Activated CD4-positive, alpha-beta T cell treated with anti-CD3 and anti-CD28 coated beads for 36 hours (primary cell): ENCODE results near the gene CD86. TPM values are rescaled to one million over a fixed set of nuclear protein-coding genes. Genes with fewer than 3 reads are reported as not detected.

ENCODE experiments used
- ATAC-seq: fragments of 200-7000 bp; cut with Tn5 transposase; one replicate; pipeline ENCODE4 v1.10.0; 2021; ENCODE audit warnings: mild to moderate bottlenecking, moderate library complexity
- CTCF ChIA-PET: fragments of 350-600 bp; sonication (Branson Sonifier 250); formaldehyde crosslinking; loops from one replicate; lab custom pipeline; 2021; ENCODE audit warnings: antibody characterized with exemption; lab: Charles Lee
- POLR2A ChIA-PET: fragments of 350-600 bp; sonication (Branson Sonifier 250); formaldehyde crosslinking; loops from one replicate; lab custom pipeline; 2021; ENCODE audit warnings: antibody characterized with exemption, inconsistent platforms; lab: Charles Lee
- DNase-seq: peaks from one replicate; pipeline ENCODE4 v3.0.0-alpha.2; 2020
- H3K27ac Mint-ChIP-seq: one replicate; pipeline ENCODE4 v1.8.0; 2021; ENCODE audit warnings: mixed read lengths
- H3K27me3 Mint-ChIP-seq: one replicate; pipeline ENCODE4 v1.8.0; 2021; ENCODE audit warnings: mixed read lengths
- H3K36me3 Mint-ChIP-seq: one replicate; pipeline ENCODE4 v1.8.0; 2021; ENCODE audit warnings: low read depth, mixed read lengths
- H3K4me1 Mint-ChIP-seq: one replicate; pipeline ENCODE4 v1.8.0; 2021; ENCODE audit warnings: mixed read lengths
- H3K4me3 Mint-ChIP-seq: one replicate; pipeline ENCODE4 v1.8.0; 2021; ENCODE audit warnings: mild to moderate bottlenecking, moderate library complexity, mixed read lengths
- H3K9me3 Mint-ChIP-seq: one replicate; pipeline ENCODE4 v1.8.0; 2021; ENCODE audit warnings: low read depth, mixed read lengths
- intact Hi-C, 2 experiments: fragments of 100-400 bp; cut with DNase I in 1 of 2; cut with micrococcal nuclease in 1 of 2; formaldehyde crosslinking; loops; one replicate each; pipeline versions ENCODE4 v1.14.2 to v1.15.1; 2022 to 2024; cut with DNase I, micrococcal nuclease
- total RNA-seq, 2 experiments: library from RNA; stranded (reverse); gene quantifications; one replicate each; pipeline ENCODE4 v1.2.3, GENCODE V29; 2021

CD86 gene
- under 1 TPM; 0.09 to 0.25 TPM for total RNA-seq

- no peak within 1 kb of the TSS for H3K4me3 Mint-ChIP-seq
- ChIA-PET POLR2A (no interaction called here), CTCF (interaction anchor here (0.8 to 2.0 kb wide), 2 partner anchors 10 to 77 kb away, joined by 3 to 7 read pairs; no protein-coding TSS in a partner anchor)
- no peaks in the 10 kb centered on the region for H3K4me1 Mint-ChIP-seq
- H3K27me3 Mint-ChIP-seq, result peaks cover 24% of the 10 kb centered on the region
- no peak for DNase-seq
- H3K27ac Mint-ChIP-seq, result no peak within 1 kb of the TSS
- ATAC-seq, result peak; percentile 44
- H3K36me3 Mint-ChIP-seq, result no peaks in the 10 kb centered on the region
- intact Hi-C loops, result loop anchor here in 1 of 2 experiments (5.0 kb wide), 1 partner anchor 258 kb away; no protein-coding TSS in a partner anchor
- no peaks in the 10 kb centered on the region for H3K9me3 Mint-ChIP-seq
Measured at GRCh38 chr3:122055215-122055614, at the start of gene CD86. CD86 (plus strand) TSS chr3:122055362; CDS start chr3:122055490, 128 bp downstream.

- ATAC-seq, result no peak
- Mint-ChIP-seq H3K4me3 (no peak overlapping the region), H3K27me3 (peaks cover 12% of the 10 kb centered on the region), H3K27ac (no peak overlapping the region), H3K9me3 (no peaks in the 10 kb centered on the region), H3K4me1 (peaks cover 13% of the 10 kb centered on the region), H3K36me3 (no peaks in the 10 kb centered on the region)
- ChIA-PET CTCF (interaction anchor here (0.6 kb wide), 1 partner anchor 12 kb away, joined by 3 read pairs; no protein-coding TSS in a partner anchor), POLR2A (no interaction called here)
- intact Hi-C loops, result no loop called here
- DNase-seq, result no peak
Measured at GRCh38 chr3:122006267-122006666, 48.9 kb upstream of the CD86 start.

GRCh38 chr3:122008166-122008565 lies 47.0 kb upstream of the CD86 start:
- Mint-ChIP-seq H3K4me3 (no peak overlapping the region), H3K27me3 (peaks cover 8% of the 10 kb centered on the region), H3K27ac (no peak overlapping the region), H3K4me1 (peaks cover 18% of the 10 kb centered on the region), H3K9me3 (no peaks in the 10 kb centered on the region), H3K36me3 (no peaks in the 10 kb centered on the region)
- CTCF ChIA-PET, result no interaction called here
- POLR2A ChIA-PET, result no interaction called here
- DNase-seq (no peak), ATAC-seq (no peak)
- intact Hi-C loops, result no loop called here

- H3K4me1 Mint-ChIP-seq, result peaks cover 12% of the 10 kb centered on the region
- ATAC-seq (no peak), DNase-seq (no peak)
- H3K36me3 Mint-ChIP-seq, result no peaks in the 10 kb centered on the region
- H3K9me3 Mint-ChIP-seq, result no peaks in the 10 kb centered on the region
- no peak overlapping the region for H3K4me3 Mint-ChIP-seq
- CTCF ChIA-PET, result interaction anchor here (0.7 to 1.2 kb wide), 2 partner anchors 13 to 32 kb away, joined by 3 read pairs; no protein-coding TSS in a partner anchor
- H3K27me3 Mint-ChIP-seq, result peaks cover 10% of the 10 kb centered on the region
- intact Hi-C loops, result no loop called here
- H3K27ac Mint-ChIP-seq, result no peak overlapping the region
- POLR2A ChIA-PET, result no interaction called here
Measured at GRCh38 chr3:122010506-122010905, 44.7 kb upstream of the CD86 start.

GRCh38 chr3:122011396-122011795 lies 43.8 kb upstream of the CD86 start:
- intact Hi-C loops, result no loop called here
- Mint-ChIP-seq H3K27me3 (peaks cover 15% of the 10 kb centered on the region), H3K4me1 (peaks cover 12% of the 10 kb centered on the region), H3K27ac (no peak overlapping the region), H3K4me3 (no peak overlapping the region), H3K9me3 (no peaks in the 10 kb centered on the region), H3K36me3 (no peaks in the 10 kb centered on the region)
- ChIA-PET CTCF (interaction anchor here (0.9 kb wide), 1 partner anchor 464 kb away, joined by 3 read pairs; no protein-coding TSS in a partner anchor), POLR2A (no interaction called here)
- no peak for DNase-seq
- no peak for ATAC-seq

- H3K9me3 Mint-ChIP-seq, result no peaks in the 10 kb centered on the region
- intact Hi-C loops, result no loop called here
- DNase-seq (no peak), ATAC-seq (no peak)
- H3K4me1 Mint-ChIP-seq, result peaks cover 12% of the 10 kb centered on the region
- H3K4me3 Mint-ChIP-seq, result no peak overlapping the region
- POLR2A ChIA-PET, result interaction anchor here (0.6 kb wide), 1 partner anchor 89 kb away, joined by 6 read pairs; no protein-coding TSS in a partner anchor
- peaks cover 16% of the 10 kb centered on the region for H3K27me3 Mint-ChIP-seq
- no peak overlapping the region for H3K27ac Mint-ChIP-seq
- CTCF ChIA-PET, result interaction anchor here (1.3 kb wide), 1 partner anchor 89 kb away, joined by 5 read pairs; no protein-coding TSS in a partner anchor
- H3K36me3 Mint-ChIP-seq, result no peaks in the 10 kb centered on the region
Measured at GRCh38 chr3:122012821-122013220, 42.3 kb upstream of the CD86 start.

GRCh38 chr3:122013448-122013925 lies 41.7 kb upstream of the CD86 start:
- Mint-ChIP-seq H3K36me3 (no peaks in the 10 kb centered on the region), H3K9me3 (no peaks in the 10 kb centered on the region), H3K4me1 (peaks cover 12% of the 10 kb centered on the region), H3K27me3 (peaks cover 21% of the 10 kb centered on the region), H3K27ac (no peak overlapping the region), H3K4me3 (no peak overlapping the region)
- POLR2A ChIA-PET, result interaction anchor here (0.6 kb wide), 1 partner anchor 17 kb away, joined by 5 read pairs; no protein-coding TSS in a partner anchor
- ATAC-seq, result no peak
- no peak for DNase-seq
- intact Hi-C loops, result no loop called here
- CTCF ChIA-PET, result interaction anchor here (1.3 kb wide), 1 partner anchor 89 kb away, joined by 5 read pairs; no protein-coding TSS in a partner anchor

GRCh38 chr3:122014741-122015140 lies 40.4 kb upstream of the CD86 start:
- Mint-ChIP-seq H3K4me3 (no peak overlapping the region), H3K4me1 (peaks cover 12% of the 10 kb centered on the region), H3K9me3 (no peaks in the 10 kb centered on the region), H3K27ac (no peak overlapping the region), H3K27me3 (peaks cover 23% of the 10 kb centered on the region), H3K36me3 (no peaks in the 10 kb centered on the region)
- intact Hi-C loops, result loop anchor here in 1 of 2 experiments (2.0 kb wide), 1 partner anchor 78 kb away; no protein-coding TSS in a partner anchor
- ChIA-PET POLR2A (no interaction called here), CTCF (no interaction called here)
- ATAC-seq, result peak; percentile 96
- DNase-seq, result peak; percentile 47

- H3K4me3 Mint-ChIP-seq, result no peak overlapping the region
- CTCF ChIA-PET, result no interaction called here
- peaks cover 9% of the 10 kb centered on the region for H3K4me1 Mint-ChIP-seq
- H3K27me3 Mint-ChIP-seq, result peaks cover 38% of the 10 kb centered on the region
- H3K36me3 Mint-ChIP-seq, result no peaks in the 10 kb centered on the region
- no peak overlapping the region for H3K27ac Mint-ChIP-seq
- ATAC-seq (no peak), DNase-seq (no peak)
- H3K9me3 Mint-ChIP-seq, result no peaks in the 10 kb centered on the region
- POLR2A ChIA-PET, result no interaction called here
- intact Hi-C loops, result no loop called here
Measured at GRCh38 chr3:122019493-122019892, 35.7 kb upstream of the CD86 start.

GRCh38 chr3:122021037-122021436 lies 34.1 kb upstream of the CD86 start:
- no peaks in the 10 kb centered on the region for H3K9me3 Mint-ChIP-seq
- DNase-seq, result no peak
- ATAC-seq, result no peak
- H3K27ac Mint-ChIP-seq, result no peak overlapping the region
- POLR2A ChIA-PET, result no interaction called here
- CTCF ChIA-PET, result no interaction called here
- H3K36me3 Mint-ChIP-seq, result no peaks in the 10 kb centered on the region
- H3K4me1 Mint-ChIP-seq, result peaks cover 2% of the 10 kb centered on the region
- intact Hi-C loops, result no loop called here
- peaks cover 33% of the 10 kb centered on the region for H3K27me3 Mint-ChIP-seq
- H3K4me3 Mint-ChIP-seq, result no peak overlapping the region

- Mint-ChIP-seq H3K27me3 (peaks cover 33% of the 10 kb centered on the region), H3K9me3 (no peaks in the 10 kb centered on the region), H3K4me3 (peak within 1 kb of the TSS; percentile 25), H3K4me1 (peaks cover 2% of the 10 kb centered on the region), H3K27ac (no peak within 1 kb of the TSS), H3K36me3 (no peaks in the 10 kb centered on the region)
- ATAC-seq, result peak; percentile 58
- intact Hi-C loops, result no loop called here
- POLR2A ChIA-PET, result no interaction called here
- peak; percentile 42 for DNase-seq
- CTCF ChIA-PET, result no interaction called here
Measured at GRCh38 chr3:122021811-122022401, 33.3 kb upstream of the CD86 start, which contains the start of gene ILDR1. ILDR1 (minus strand) TSS chr3:122022247; CDS start chr3:122022077, 170 bp downstream.
